Esophagus muscularis mucosa (tissue), 3 donors: Measurements from ENCODE around the gene IP6K1.

Source experiments
- POLR2A ChIP-seq: fragments of 450-650 bp; IDR thresholded peaks from one replicate; pipeline ENCODE4 v1.6.1; 2017; ENCODE audit warnings: antibody characterized with exemption, moderate library complexity, mild to moderate bottlenecking, low read depth
- TF ChIP-seq, protein P1 (sequence below), 3 experiments: fragments of 200-600 bp in 2 of 3; fragments of 450-650 bp in 1 of 3; sonication (generic) in 2 of 3; IDR thresholded peaks; one replicate each; pipeline ENCODE4 v1.5.1; 2017 to 2019; ENCODE audit warnings: antibody characterized with exemption in 3 of 3, mild to moderate bottlenecking in 2 of 3, moderate library complexity in 1 of 3

GRCh38 chr3:49806850-49807249, 20.5 kb upstream of the IP6K1 start:
- no peak for TF ChIP-seq POLR2A
- TF ChIP-seq, protein P1, sequence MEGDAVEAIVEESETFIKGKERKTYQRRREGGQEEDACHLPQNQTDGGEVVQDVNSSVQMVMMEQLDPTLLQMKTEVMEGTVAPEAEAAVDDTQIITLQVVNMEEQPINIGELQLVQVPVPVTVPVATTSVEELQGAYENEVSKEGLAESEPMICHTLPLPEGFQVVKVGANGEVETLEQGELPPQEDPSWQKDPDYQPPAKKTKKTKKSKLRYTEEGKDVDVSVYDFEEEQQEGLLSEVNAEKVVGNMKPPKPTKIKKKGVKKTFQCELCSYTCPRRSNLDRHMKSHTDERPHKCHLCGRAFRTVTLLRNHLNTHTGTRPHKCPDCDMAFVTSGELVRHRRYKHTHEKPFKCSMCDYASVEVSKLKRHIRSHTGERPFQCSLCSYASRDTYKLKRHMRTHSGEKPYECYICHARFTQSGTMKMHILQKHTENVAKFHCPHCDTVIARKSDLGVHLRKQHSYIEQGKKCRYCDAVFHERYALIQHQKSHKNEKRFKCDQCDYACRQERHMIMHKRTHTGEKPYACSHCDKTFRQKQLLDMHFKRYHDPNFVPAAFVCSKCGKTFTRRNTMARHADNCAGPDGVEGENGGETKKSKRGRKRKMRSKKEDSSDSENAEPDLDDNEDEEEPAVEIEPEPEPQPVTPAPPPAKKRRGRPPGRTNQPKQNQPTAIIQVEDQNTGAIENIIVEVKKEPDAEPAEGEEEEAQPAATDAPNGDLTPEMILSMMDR (IDR thresholded peaks at IDR 0.05), result no peak
